Measurements from ENCODE around the gene ZYG11B.
A peak's percentile ranks its signal among the peaks of the same experiment; 100 is the strongest.

The ZYG11B gene

GRCh38 chr1:52707927-52708655 lies 18.2 kb upstream of the ZYG11B start:
- peak; percentile 90 for ATAC-seq

GRCh38 chr1:52709016-52709415 lies 17.2 kb upstream of the ZYG11B start:
- ATAC-seq: peak; percentile 20; the same call in 2 of the 3 replicates
- TF ChIP-seq ESRRG (CRISPR knock-in tag; IDR thresholded peaks at IDR 0.05) (no peak), ZNF8 (CRISPR knock-in tag; IDR thresholded peaks at IDR 0.05) (no peak), ZNF70 (CRISPR knock-in tag; IDR thresholded peaks at IDR 0.05) (no peak), POU6F1 (CRISPR knock-in tag; IDR thresholded peaks at IDR 0.05; ENCODE audit: borderline replicate concordance, low read depth) (no peak), SNAI2 (CRISPR knock-in tag; IDR thresholded peaks at IDR 0.05) (no peak), CSDC2 (CRISPR knock-in tag; IDR thresholded peaks at IDR 0.05) (no peak), OSR1 (CRISPR knock-in tag; IDR thresholded peaks at IDR 0.05) (no peak), GLIS3 (CRISPR knock-in tag; IDR thresholded peaks at IDR 0.05) (no peak), PATZ1 (CRISPR knock-in tag; IDR thresholded peaks at IDR 0.05; ENCODE audit: borderline replicate concordance) (no peak), CSRNP3 (CRISPR knock-in tag; IDR thresholded peaks at IDR 0.05) (no peak)
- TF ChIP-seq, protein P1, sequence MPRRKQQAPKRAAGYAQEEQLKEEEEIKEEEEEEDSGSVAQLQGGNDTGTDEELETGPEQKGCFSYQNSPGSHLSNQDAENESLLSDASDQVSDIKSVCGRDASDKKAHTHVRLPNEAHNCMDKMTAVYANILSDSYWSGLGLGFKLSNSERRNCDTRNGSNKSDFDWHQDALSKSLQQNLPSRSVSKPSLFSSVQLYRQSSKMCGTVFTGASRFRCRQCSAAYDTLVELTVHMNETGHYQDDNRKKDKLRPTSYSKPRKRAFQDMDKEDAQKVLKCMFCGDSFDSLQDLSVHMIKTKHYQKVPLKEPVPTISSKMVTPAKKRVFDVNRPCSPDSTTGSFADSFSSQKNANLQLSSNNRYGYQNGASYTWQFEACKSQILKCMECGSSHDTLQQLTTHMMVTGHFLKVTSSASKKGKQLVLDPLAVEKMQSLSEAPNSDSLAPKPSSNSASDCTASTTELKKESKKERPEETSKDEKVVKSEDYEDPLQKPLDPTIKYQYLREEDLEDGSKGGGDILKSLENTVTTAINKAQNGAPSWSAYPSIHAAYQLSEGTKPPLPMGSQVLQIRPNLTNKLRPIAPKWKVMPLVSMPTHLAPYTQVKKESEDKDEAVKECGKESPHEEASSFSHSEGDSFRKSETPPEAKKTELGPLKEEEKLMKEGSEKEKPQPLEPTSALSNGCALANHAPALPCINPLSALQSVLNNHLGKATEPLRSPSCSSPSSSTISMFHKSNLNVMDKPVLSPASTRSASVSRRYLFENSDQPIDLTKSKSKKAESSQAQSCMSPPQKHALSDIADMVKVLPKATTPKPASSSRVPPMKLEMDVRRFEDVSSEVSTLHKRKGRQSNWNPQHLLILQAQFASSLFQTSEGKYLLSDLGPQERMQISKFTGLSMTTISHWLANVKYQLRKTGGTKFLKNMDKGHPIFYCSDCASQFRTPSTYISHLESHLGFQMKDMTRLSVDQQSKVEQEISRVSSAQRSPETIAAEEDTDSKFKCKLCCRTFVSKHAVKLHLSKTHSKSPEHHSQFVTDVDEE (CRISPR knock-in tag; IDR thresholded peaks at IDR 0.05): no peak

More at GRCh38 chr1:52707927-52708655, 18.2 kb upstream of the ZYG11B start:
- TF ChIP-seq ZFP30 (CRISPR knock-in tag; IDR thresholded peaks at IDR 0.05): no peak
- TF ChIP-seq TCF4 (CRISPR knock-in tag; IDR thresholded peaks at IDR 0.05; ENCODE audit: borderline replicate concordance): no peak
- no peak for TF ChIP-seq POU6F1 (CRISPR knock-in tag; IDR thresholded peaks at IDR 0.05; ENCODE audit: borderline replicate concordance, low read depth)
- TF ChIP-seq ARNTL (CRISPR knock-in tag; IDR thresholded peaks at IDR 0.05; ENCODE audit: borderline replicate concordance, low read depth): no peak
- no peak for TF ChIP-seq CSDC2 (CRISPR knock-in tag; IDR thresholded peaks at IDR 0.05)
- TF ChIP-seq, protein P2, sequence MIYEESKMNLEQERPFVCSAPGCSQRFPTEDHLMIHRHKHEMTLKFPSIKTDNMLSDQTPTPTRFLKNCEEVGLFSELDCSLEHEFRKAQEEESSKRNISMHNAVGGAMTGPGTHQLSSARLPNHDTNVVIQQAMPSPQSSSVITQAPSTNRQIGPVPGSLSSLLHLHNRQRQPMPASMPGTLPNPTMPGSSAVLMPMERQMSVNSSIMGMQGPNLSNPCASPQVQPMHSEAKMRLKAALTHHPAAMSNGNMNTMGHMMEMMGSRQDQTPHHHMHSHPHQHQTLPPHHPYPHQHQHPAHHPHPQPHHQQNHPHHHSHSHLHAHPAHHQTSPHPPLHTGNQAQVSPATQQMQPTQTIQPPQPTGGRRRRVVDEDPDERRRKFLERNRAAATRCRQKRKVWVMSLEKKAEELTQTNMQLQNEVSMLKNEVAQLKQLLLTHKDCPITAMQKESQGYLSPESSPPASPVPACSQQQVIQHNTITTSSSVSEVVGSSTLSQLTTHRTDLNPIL (CRISPR knock-in tag; IDR thresholded peaks at IDR 0.05; ENCODE audit: low read depth): no peak
- no peak for TF ChIP-seq SNAI2 (CRISPR knock-in tag; IDR thresholded peaks at IDR 0.05)
- no peak for TF ChIP-seq ISL1 (CRISPR knock-in tag; IDR thresholded peaks at IDR 0.05)
- TF ChIP-seq OSR1 (CRISPR knock-in tag; IDR thresholded peaks at IDR 0.05): no peak
- TF ChIP-seq BACH2 (CRISPR knock-in tag; IDR thresholded peaks at IDR 0.05; ENCODE audit: borderline replicate concordance): no peak
- no peak for TF ChIP-seq PPARA (CRISPR knock-in tag; IDR thresholded peaks at IDR 0.05; ENCODE audit: borderline replicate concordance)
- no peak for TF ChIP-seq GLIS3 (CRISPR knock-in tag; IDR thresholded peaks at IDR 0.05)
- no peak for TF ChIP-seq ZNF70 (CRISPR knock-in tag; IDR thresholded peaks at IDR 0.05)
- TF ChIP-seq RARB (CRISPR knock-in tag; IDR thresholded peaks at IDR 0.05): no peak
